GM19455 (cell line): ENCODE results near the gene SRXN1.

Experiments used
- ATAC-seq: cut with Tn5 transposase; IDR thresholded peaks from one replicate; pipeline ENCODE4 v1.9.1; 2021; ENCODE audit not compliant: unreplicated experiment

SRXN1 gene

GRCh38 chr20:609371-609964, 43.5 kb downstream of the SRXN1 start:
- no peak for ATAC-seq

DNA sequence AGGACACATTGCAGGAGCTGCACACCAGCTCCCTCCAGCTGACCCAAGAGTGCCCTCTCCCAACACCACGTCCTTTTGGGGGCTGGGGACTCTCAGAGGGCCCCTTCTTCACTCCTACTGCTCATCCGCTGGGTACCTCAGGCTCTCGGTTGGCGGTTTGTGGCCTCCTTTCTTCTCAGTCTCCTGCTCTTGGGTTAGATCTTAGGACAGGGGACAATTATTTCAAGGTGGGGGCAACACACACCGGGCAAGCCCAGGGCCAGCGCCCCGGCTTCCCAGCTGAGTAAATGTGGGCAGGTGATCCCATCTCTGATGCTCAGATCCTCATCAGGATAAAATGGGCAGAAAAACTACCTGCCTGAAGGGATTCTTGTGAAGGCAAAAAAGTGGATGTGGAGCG, 44.0 kb downstream of the SRXN1 start:
- no peak for ATAC-seq

- no peak for ATAC-seq
Measured at GRCh38 chr20:607476-607875, 45.5 kb downstream of the SRXN1 start.

- no peak for ATAC-seq
Measured at GRCh38 chr20:605237-605636, 47.8 kb downstream of the SRXN1 start.

DNA sequence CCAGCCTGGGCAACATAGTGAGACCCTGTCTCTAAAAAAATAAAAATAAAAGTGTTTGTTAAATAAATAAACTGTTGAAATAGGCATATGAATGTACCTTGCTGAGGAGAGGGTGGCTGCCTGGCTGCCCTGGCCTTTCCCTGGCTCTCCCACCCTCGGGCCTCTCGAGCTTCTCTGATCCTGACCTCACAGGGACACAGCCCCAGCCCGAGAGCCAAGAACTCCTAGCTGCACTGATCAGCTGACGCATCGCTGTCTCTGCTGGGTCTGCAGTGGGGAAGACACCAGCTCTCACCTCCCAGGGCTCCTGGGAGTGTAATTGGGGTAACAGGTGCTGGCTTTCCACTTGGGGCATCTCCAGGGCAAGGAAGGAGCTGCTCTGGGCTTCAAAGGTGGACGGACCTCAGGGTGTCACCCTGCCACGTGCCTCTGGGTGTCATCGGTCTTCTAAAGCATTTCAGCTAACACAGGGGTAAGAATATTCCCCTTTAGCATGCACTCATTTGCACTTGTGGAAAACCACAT, 49.8 kb downstream of the SRXN1 start:
- no peak for ATAC-seq

DNA sequence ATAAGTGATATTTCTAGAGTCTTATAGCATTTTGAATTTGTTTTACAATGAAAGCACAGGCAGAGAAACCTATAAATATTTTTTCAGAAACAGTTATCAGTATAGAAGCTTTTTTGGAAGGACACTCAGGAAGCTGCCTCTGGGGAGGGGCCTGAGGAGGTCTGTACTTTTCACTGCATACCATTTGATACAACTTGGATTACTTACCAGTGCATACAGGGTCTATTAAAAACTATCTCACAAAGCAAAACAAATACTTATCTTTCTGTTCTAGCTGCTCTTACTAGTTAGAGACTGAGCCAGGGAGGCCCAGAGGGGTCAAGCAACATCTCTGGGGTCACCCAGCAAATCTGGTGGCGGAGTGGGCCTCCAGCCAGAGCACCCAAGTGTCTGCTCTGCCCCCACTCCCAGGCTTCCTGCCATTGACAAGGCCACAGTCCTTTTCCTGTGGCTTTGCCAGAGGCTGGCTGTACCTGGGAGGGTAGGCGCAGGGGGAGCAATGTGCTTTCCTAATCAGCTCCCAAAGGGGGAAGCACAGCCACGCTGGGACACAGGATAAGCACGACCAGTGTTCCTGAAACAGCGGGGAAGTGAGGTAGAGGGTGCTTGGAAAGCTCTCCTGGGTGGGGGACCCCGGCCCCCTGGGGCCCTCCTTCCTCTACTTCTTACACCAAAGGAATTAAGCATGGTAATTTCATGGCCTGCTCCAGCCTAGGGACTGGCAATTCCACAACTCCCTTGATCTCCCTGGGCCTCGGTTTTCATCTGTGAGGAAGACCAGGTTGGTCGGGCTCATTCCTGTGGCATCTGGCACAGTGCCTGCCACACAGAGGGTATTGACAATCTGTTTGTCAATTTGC, 50.7 kb downstream of the SRXN1 start:
- no peak for ATAC-seq

- no peak for ATAC-seq
Measured at GRCh38 chr20:600736-601135, 52.3 kb downstream of the SRXN1 start.

DNA sequence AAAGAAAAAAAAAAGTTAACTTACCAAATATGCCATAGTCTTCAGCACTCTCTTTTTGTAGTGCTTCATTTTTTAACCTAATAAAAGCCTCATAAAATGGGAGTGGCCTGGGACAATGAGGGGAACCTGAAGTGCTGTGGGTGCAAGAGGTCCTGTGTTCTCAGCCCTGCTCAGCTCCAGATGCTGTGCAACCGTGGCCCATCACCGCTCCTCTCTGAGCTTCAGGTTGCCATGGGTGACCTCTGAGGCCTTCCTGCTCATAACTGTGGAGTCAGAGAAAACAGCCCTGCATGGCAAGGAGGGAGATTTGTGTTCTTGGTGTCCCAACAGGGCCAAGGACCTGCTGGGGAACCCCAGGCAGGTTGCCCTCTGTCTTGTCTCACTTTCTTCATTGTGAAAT, 52.9 kb downstream of the SRXN1 start:
- ATAC-seq = no peak

GRCh38 chr20:598133-598850, 54.7 kb downstream of the SRXN1 start:
- ATAC-seq = no peak

DNA sequence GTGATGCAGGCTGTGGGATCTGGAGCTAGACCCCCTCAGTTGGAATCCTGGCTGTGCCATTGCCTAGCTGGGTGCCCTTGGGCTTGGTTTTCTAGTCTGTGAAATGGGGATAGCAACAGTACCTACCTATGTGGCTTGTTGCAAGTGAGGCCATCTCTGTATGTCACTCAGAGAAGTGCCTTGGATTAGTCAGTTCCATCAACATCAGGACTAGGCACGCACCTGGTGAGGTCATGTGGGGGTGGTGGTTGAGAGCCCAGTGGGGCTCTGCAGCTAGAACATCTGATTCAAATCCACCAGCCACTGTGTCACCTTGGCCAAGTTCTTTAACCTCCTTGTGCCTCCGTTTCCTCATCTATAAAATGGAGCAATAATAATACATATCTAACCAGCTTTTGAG, 55.4 kb downstream of the SRXN1 start:
- ATAC-seq = no peak
